ENCODE data around the gene PTPRT. TPM values are rescaled to one million over a fixed set of nuclear protein-coding genes. Genes with fewer than 3 reads are reported as not detected.

The PTPRT gene
- total RNA-seq, 1 experiment from 2014 or later, result not detected

DNA sequence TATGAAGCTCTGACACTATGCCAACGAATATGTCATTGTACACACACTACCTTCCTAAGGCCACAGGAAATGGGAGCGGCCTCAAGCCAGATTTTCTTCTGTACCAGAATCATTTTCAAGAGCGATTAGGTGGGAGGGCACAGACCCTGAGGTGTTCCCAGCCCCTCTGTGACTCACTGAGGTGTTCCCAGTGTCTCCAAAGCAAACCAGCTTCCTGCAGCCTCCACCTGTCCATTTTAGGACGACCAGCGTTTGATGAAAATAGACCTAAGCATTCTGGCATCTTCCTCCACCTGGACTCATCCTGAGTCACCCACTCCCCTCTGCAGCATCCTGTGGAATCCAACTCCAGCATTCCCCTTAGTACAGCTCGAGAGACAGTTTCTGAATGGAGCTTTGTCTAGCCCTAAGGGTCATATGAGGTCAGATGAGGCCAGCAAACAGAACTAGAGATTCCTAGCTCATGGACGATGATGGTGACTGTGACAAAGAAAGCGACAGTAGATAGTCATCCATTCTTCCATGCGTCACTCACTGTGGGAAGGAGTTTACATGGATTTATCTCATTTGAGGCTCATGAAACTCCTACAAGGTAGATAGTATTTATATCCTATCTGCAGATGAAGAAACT lies 203.4 kb downstream of the PTPRT start:
- H3K4me3 ChIP-seq (replicated peaks in 1 of 2; ENCODE audit: low read depth in 1 of 2, low read length in 2 of 2), result no peak overlapping the region
- TF ChIP-seq CTCF (IDR thresholded peaks at IDR 0.05 in 2 of 3, conservative IDR thresholded peaks at IDR 0.05 in 1 of 3; ENCODE audit: borderline replicate concordance in 1 of 3, insufficient read depth in 1 of 3, low read depth in 2 of 3, low read length in 2 of 3) (no peak), ATF3 (IDR thresholded peaks at IDR 0.05) (no peak), YY1 (IDR thresholded peaks at IDR 0.05; ENCODE audit: extremely low read depth, insufficient replicate concordance, low read depth, low read length) (no peak), ZNF274 (IDR thresholded peaks at IDR 0.05; ENCODE audit: low read depth, low read length) (no peak), SP1 (IDR thresholded peaks at IDR 0.05; ENCODE audit: low read depth) (no peak), SIN3A (IDR thresholded peaks at IDR 0.05; ENCODE audit: low read depth) (no peak), TCF7L2 (IDR thresholded peaks at IDR 0.05; ENCODE audit: borderline replicate concordance, extremely low read depth, insufficient read depth, insufficient read length) (no peak), POLR2A (IDR thresholded peaks at IDR 0.05; ENCODE audit: borderline replicate concordance, extremely low read depth, insufficient read depth, insufficient read length) (no peak), EGR1 (IDR thresholded peaks at IDR 0.05; ENCODE audit: low read depth) (no peak), FOSL1 (IDR thresholded peaks at IDR 0.05; ENCODE audit: low read depth) (no peak), CEBPB (IDR thresholded peaks at IDR 0.05; ENCODE audit: low read depth) (no peak), ZFX (IDR thresholded peaks at IDR 0.05) (no peak), POLR2AphosphoS5 (IDR thresholded peaks at IDR 0.05; ENCODE audit: low read depth, low read length) (no peak), JUND (IDR thresholded peaks at IDR 0.05) (no peak)
- H4K20me1 ChIP-seq (ENCODE audit: insufficient read depth), result no peaks in the 10 kb centered on the region
- ChIA-PET POLR2A (no interaction called here), CTCF (no interaction called here), RAD21 (ENCODE audit: low non-redundant PET in 1 of 2, low total read pairs in 2 of 2, uncharacterized antibody in 2 of 2, unreplicated experiment in 2 of 2) (no interaction called here)
- no peak for DNase-seq (ENCODE audit: low read depth, low spot score)
- H3K27me3 ChIP-seq (ENCODE audit: insufficient read depth, low read length), result no peaks in the 10 kb centered on the region
- H3K9me2 ChIP-seq (ENCODE audit: insufficient read depth), result no peaks in the 10 kb centered on the region
- no peak overlapping the region for H2AFZ ChIP-seq (ENCODE audit: low read depth, low read length, poor library complexity, severe bottlenecking)
- H3K36me3 ChIP-seq (ENCODE audit: control insufficient read depth in 1 of 2, insufficient read depth in 2 of 2, low read length in 2 of 2), result no peaks in the 10 kb centered on the region
- intact Hi-C loops (cut with micrococcal nuclease), result no loop called here
- no peak overlapping the region for H3K27ac ChIP-seq (ENCODE audit: low read depth, low read length)
- H3K9ac ChIP-seq (ENCODE audit: low read length), result no peak overlapping the region
- H3K4me2 ChIP-seq (ENCODE audit: low read length), result no peak overlapping the region
- H3K79me2 ChIP-seq (ENCODE audit: insufficient read depth, low read length), result no peaks in the 10 kb centered on the region
- ATAC-seq, result no peak
- BruUV-seq (replicated peaks), result no TSS peak
- peaks cover 11% of the 10 kb centered on the region in 2 experiments; a peak in 2 of 4 replicates for H3K9me3 ChIP-seq (ENCODE audit: control insufficient read depth in 1 of 2, insufficient read depth in 1 of 2, low read depth in 1 of 2, low read length in 2 of 2)
- no peaks in the 10 kb centered on the region for H3K4me1 ChIP-seq (ENCODE audit: control insufficient read depth in 1 of 2, insufficient read depth in 2 of 2, low read length in 2 of 2)

Measured in HCT116 (cell line).